Calu3 (cell line): Measurements from ENCODE around the gene NRF1. TPM values are rescaled to one million over a fixed set of nuclear protein-coding genes. Genes with fewer than 3 reads are reported as not detected.

Experiments
- BruUV-seq: library from RNA; stranded (reverse); fragments of 400-500 nt; replicated peaks from 2 replicates; lab custom pipeline; 2021; lab: Mats Ljungman, UMichigan
- CTCF ChIA-PET: fragments of 300-600 bp; sonication (Branson Sonifier 250); formaldehyde crosslinking; loops from one replicate; lab custom pipeline; 2022; ENCODE audit warnings: antibody characterized with exemption; lab: Charles Lee
- DNase-seq: peaks from one replicate; pipeline ENCODE4 v3.0.0; 2022
- H3K27ac Mint-ChIP-seq: one replicate; pipeline ENCODE4 v1.8.0; 2022; ENCODE audit warnings: mixed read lengths; ENCODE audit not compliant: unreplicated experiment
- H3K27me3 Mint-ChIP-seq: one replicate; pipeline ENCODE4 v1.8.0; 2022; ENCODE audit warnings: mixed read lengths; ENCODE audit not compliant: unreplicated experiment
- H3K36me3 Mint-ChIP-seq: one replicate; pipeline ENCODE4 v1.8.0; 2022; ENCODE audit warnings: mild to moderate bottlenecking, moderate library complexity, mixed read lengths; ENCODE audit not compliant: insufficient read depth, unreplicated experiment
- H3K4me1 Mint-ChIP-seq: one replicate; pipeline ENCODE4 v1.8.0; 2022; ENCODE audit warnings: mild to moderate bottlenecking, low read depth, mixed read lengths; ENCODE audit not compliant: unreplicated experiment
- H3K4me3 Mint-ChIP-seq: one replicate; pipeline ENCODE4 v1.8.0; 2022; ENCODE audit warnings: mild to moderate bottlenecking, low read depth, moderate library complexity, mixed read lengths; ENCODE audit not compliant: unreplicated experiment
- H3K9me3 Mint-ChIP-seq: one replicate; pipeline ENCODE4 v1.8.0; 2022; ENCODE audit warnings: low read depth, mixed read lengths; ENCODE audit not compliant: unreplicated experiment
- CTCF ChIP-seq: fragments of 200-600 bp; IDR thresholded peaks from one replicate; pipeline ENCODE4 v1.8.0; 2022; ENCODE audit warnings: antibody characterized with exemption; ENCODE audit not compliant: unreplicated experiment
- intact Hi-C: fragments of 100-400 bp; cut with micrococcal nuclease; formaldehyde crosslinking; loops from one replicate; pipeline ENCODE4 v1.10.0; 2022; ENCODE audit not compliant: unreplicated experiment
- total RNA-seq: library from RNA; stranded (reverse); gene quantifications from 2 replicates; pipeline ENCODE4 v1.2.3, GENCODE V29; 2022

The NRF1 gene
- total RNA-seq, 1 experiment from 2014 or later, result 22.1 TPM

- no peaks in the 10 kb centered on the region for H3K4me1 Mint-ChIP-seq
- H3K4me3 Mint-ChIP-seq, result no peak overlapping the region
- CTCF ChIA-PET, result no interaction called here
- BruUV-seq, result no TSS peak
- DNase-seq, result no peak
- H3K27me3 Mint-ChIP-seq, result no peaks in the 10 kb centered on the region
- intact Hi-C loops, result no loop called here
- no peak overlapping the region for H3K27ac Mint-ChIP-seq
- H3K9me3 Mint-ChIP-seq, result no peaks in the 10 kb centered on the region
- no peak for TF ChIP-seq CTCF
- peaks cover 17% of the 10 kb centered on the region for H3K36me3 Mint-ChIP-seq
Observed at GRCh38 chr7:129746857-129747529, 135.5 kb downstream of the NRF1 start.

DNA sequence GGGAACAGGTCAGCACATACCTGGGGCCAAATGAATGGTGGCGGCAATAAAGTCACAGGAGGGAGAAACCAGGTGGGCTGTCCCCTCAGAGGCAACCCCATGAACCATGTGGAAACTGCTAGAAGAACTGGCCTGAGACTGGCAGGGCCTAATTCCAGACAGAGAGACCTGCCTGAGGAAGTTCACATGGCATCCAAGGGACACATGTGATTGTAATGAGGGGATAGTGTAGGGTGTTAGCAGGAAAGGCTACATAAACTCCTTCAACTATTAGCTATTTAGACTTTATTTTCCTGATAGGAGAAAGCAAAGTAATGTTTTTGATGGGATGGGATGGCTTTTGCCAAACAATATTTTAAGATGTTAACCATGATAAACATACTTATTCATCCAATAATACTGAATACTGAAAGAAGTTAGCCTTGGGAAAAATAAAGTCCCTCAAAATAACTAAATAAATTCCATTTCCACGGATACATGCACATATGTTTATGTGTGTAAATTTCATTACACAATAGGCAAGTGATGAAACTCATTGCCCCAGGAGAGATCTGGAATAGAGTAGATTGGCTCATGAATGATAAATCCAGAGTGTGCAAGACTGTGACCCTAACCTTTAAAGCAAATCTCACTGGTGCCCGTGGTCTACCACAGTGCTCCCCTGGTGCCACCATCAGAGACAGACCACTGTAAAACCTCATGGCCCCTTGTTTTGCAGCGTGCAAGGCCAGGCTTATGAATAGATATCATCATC, 137.0 kb downstream of the NRF1 start:
- no peaks in the 10 kb centered on the region for H3K4me1 Mint-ChIP-seq
- peaks cover 20% of the 10 kb centered on the region for H3K36me3 Mint-ChIP-seq
- H3K9me3 Mint-ChIP-seq, result no peaks in the 10 kb centered on the region
- CTCF ChIA-PET, result no interaction called here
- no peak for TF ChIP-seq CTCF
- no peak for DNase-seq
- no peaks in the 10 kb centered on the region for H3K27me3 Mint-ChIP-seq
- intact Hi-C loops, result no loop called here
- no peak overlapping the region for H3K27ac Mint-ChIP-seq
- no TSS peak for BruUV-seq
- H3K4me3 Mint-ChIP-seq, result no peak overlapping the region

DNA sequence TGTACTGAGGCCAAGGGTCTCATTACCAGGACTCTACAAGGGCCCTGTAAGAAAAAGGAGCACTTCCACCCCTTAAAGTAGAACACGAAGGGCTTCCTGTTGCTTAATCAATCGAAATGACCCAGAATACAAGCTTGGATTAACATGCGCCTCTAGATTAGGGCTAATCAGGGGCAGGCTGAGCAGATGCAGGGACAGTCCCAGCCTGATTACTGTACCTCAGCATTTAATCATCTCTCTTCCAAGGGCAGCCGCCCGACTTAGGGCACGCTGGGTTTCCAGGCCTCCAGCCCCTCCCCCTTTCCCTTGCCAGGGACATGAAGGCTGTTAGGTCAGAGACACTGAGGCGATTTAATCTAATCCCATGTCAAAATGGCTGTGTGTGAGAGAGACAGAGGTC, 138.6 kb downstream of the NRF1 start:
- Mint-ChIP-seq H3K27ac (no peak overlapping the region), H3K9me3 (no peaks in the 10 kb centered on the region), H3K4me1 (no peaks in the 10 kb centered on the region), H3K4me3 (no peak overlapping the region), H3K27me3 (no peaks in the 10 kb centered on the region), H3K36me3 (peaks cover 13% of the 10 kb centered on the region)
- no TSS peak for BruUV-seq
- CTCF ChIA-PET, result no interaction called here
- TF ChIP-seq CTCF, result no peak
- intact Hi-C loops, result no loop called here
- no peak for DNase-seq

GRCh38 chr7:129750501-129750900, 139.0 kb downstream of the NRF1 start:
- no peak for DNase-seq
- no peak overlapping the region for H3K4me3 Mint-ChIP-seq
- no peaks in the 10 kb centered on the region for H3K9me3 Mint-ChIP-seq
- TF ChIP-seq CTCF, result no peak
- CTCF ChIA-PET, result no interaction called here
- BruUV-seq, result no TSS peak
- intact Hi-C loops, result no loop called here
- no peaks in the 10 kb centered on the region for H3K27me3 Mint-ChIP-seq
- peaks cover 10% of the 10 kb centered on the region for H3K36me3 Mint-ChIP-seq
- no peaks in the 10 kb centered on the region for H3K4me1 Mint-ChIP-seq
- no peak overlapping the region for H3K27ac Mint-ChIP-seq
